NOMO-1 treated with dmso at 0.1 percent for 144 hours (cell line): ENCODE data around the gene SURF1.
"Not testable (repeated sequence)": the region's sequence is repeated elsewhere in the genome, so short reads cannot be mapped to it uniquely, and the experiment has no call there.

Source experiments
- DNase-seq: peaks from one replicate; lab custom pipeline; 2025; ENCODE audit not compliant: unreplicated experiment; lab: John Stamatoyannopoulos, UW

Gene SURF1

DNA sequence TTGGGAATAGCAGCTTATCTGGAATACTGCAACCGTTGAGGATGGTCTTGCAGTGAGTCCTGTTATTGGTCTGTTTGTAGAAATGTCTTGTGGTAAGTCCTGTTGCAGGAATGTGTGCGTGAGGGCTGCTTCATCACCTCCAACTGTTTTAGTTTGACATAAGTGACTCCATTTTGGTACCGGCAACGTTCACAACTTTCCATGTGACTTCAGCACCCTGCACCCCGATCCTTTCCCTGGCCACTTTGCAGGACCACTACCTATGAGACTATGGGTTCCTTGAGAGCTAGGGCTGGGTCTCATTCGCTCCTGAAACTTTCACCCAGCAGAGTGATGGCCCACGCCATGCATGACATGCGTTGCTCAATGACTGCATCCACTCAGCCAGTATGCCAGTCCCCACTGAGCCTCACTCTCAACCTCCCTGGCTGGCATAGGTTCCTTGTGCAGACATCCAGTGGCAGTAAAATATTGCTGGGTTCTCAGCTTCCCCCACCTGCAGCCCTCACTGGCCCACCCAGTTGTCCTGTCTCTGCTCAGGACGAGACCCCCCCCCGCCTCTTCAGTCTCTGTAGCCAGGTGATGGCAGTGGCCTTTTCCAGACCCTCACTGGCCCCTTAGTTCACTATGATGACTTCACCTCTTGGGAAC lies 28.3 kb downstream of the SURF1 start:
- no peak for DNase-seq

DNA sequence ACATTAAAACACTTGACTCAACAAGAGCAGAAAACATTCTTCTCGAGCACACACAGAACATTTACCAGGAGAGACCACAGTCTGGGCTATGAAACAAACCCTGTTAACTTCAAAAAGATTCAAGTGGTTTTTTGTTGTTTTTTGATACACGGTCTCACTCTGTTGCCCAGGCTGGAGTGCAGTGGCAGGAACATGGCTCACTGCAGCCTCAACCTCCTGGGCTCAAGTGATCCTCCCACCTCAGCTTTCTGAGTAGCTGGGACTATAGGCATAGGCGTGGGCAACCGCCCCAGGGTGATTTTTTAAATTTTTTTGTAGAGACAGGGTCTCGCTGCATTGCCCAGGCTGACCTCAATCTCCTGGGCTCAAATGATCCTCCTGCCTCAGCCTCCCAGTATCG lies 29.3 kb downstream of the SURF1 start:
- not testable (repeated sequence) for DNase-seq

DNA sequence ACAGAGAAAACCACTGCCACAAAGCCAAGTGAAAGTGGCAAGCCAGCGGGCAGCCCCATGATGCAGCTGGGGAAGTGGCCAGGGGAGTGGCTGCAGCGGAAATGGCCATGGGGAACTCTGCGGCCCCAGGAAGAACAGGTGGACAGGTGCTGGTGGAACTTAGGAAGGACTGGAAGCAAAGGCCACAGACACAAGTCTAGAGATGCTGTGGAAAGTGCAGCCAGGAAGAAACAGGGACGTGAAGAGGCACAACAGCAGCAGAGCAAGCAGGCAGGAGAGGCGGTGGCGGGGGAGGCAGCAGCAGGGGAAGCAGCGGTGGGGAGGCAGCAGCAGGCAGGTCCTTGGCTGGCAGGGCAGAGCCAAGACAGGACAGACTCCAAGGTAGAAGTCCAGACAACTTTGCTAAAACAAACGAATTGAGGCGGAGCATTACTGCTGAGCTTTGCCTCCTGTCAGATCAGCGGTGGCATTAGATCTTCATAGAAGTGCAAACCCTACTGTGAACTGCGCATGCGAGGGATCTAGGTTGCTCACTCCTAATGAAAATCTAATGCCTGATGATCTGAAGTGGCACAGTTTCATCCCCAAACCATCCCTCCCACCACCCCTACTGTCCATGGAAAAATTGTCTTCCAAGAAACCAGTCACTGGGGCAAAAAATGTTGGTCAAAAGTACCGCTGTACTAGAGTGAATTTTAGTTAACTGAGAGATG lies 32.1 kb downstream of the SURF1 start:
- no peak for DNase-seq

DNA sequence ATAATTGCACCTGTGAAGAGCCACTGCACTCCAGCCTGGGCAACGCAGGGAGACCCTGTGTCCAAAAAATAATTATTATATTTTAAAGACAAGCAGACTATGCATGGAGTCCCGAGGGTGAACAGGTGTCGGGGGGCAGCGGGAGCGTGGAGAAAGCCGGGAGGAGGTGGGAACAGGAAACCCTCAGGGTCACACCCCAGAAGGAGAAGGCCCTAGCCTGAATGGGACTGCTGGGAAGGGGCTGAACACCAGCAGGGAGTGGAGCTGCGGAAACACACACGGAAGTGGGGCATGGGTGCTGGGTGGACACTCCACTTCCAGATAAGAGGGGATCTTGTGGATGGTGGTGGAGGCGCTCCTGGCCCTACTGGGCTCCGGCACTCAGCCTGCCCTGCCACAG lies 33.1 kb downstream of the SURF1 start:
- no peak for DNase-seq

DNA sequence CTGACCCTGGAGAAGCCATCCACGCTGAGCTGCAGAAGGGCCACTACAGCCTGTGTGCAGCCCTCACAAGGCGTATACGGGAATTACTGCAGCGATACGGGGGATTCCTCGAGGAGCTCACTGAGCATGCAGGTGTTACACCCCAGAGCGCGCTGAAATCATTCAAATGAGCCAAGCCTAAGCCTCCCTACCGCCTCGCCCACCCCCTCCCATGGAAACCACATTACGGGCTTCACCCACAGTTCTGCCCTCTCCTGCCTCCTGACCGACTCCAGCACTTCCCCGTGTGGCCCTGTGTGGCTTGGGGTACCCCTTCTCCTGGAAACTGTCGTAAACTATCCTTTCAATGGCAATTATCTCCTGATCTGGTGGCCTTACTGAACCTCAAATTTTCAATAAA lies 33.6 kb downstream of the SURF1 start:
- no peak for DNase-seq

DNA sequence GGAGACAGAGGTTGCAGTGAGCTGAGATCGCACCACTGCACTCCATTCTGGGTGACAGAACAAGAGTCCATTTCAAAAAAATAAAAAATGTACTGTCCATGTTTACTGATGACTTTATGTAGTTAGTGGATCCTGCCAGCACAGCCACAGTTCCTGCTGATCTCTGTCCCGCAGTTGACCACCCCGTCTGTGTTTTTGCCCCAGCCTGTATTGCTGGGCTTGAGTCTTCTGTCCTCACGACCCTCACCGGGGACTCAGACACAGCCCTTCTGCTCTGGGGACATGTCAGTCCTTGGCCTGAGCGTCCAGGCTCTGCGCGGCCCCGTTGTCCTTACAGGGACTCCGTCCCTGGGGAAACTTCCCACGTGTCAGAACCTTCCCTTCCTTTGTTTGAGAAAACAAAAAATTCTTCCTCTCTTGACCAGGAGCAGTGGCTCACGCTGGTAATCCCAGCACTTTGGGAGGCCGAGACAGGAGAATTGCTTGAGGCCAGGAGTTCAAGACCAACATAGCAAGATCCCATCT lies 34.8 kb downstream of the SURF1 start:
- DNase-seq: no peak

DNA sequence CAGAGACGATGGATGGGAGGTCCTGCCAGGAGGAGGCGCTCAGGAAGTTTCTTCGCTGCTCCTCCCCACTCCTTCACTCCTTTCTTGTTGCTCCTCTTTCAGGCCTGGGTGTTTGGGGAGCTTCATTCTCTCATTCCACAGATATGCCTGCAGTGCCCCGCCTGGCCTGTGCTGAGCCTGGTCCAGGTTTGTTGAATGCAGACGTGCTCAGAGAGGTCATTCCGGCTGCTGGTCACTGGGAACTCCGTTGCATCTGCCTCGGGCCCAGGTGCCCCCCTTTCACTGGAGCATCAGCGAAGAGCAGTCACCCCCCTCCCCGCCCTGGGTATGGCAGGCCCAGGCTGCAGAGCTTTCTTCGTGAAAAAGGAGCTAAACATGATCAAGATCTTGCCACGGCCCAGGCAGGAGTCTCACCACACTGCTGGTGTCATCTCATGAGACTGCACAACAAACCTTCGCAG lies 35.8 kb downstream of the SURF1 start:
- no peak for DNase-seq

DNA sequence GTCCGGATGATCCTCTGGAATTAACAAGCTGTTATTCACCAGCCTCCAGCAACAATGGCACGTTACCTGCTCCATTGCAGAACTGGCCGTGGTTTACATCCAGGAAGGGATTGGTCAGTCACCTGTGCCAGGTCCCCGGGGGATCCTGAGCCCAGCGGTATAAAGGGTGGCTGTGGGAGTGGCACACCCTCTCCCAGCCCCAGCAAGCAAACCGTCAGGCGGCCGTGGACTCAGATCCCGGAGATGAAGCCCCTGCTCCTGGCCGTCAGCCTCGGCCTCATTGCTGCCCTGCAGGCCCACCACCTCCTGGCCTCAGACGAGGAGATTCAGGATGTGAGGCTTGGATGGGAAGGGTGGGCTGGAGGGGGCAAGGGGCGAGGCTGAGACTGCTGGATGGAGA lies 38.7 kb downstream of the SURF1 start:
- DNase-seq: not testable (repeated sequence)

DNA sequence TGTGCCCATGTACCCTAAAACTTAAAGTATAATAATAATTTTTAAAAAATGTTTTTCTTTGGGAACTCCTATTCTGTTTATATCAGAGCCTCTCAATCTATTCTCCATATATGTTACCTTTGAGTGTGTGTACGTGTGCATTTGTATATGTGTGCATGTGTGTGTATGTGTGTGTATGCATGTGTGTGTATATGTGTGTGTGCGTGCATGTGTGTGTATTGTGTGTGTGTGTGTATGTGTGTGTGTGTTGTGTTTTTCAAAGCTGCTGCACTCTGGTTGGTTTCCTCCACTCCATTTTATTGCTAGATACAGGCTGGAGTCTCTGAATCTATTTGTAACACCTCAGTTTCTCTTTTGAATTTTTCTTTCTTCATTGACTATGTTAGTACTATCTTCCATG lies 40.3 kb downstream of the SURF1 start:
- DNase-seq: no peak

DNA sequence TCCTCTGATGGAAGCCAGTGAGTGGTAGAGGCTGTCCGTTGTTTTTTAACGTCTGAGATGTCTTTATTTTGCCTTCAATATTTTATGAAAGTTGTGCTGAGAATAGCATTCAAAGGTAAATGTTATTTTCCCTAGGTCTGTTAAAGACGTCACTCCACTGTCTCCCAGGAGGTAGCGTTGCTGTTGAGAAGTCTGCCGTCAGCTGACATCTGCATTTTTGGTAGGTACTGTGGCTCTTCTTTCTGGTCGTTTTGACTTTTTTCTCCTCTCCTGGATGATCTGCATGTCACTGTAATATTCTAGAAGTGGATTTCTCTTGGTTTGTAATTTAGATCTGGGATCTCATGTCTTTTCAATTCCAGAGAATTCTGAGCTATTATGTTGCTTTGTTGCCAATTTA lies 46.7 kb downstream of the SURF1 start:
- DNase-seq: no peak

DNA sequence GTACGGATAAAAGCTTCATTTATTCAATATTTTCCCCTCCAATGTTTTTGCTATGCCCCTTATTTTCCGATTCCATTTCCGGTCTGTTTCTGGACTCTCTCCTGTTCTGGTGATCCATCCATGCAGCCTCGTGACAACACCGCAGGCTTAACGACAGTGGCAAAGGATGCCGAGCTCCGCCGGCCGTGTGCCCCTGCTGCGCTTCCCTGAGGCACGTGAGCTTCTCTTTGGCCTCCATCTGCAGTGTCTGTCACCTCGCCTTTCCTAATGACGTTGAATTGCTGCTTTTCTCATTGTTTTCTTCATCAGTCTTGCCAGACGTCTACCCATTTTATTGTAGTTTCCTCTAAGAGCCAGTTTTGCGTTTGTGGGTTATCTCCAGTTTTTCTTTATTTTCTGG lies 49.0 kb downstream of the SURF1 start:
- DNase-seq: no peak

DNA sequence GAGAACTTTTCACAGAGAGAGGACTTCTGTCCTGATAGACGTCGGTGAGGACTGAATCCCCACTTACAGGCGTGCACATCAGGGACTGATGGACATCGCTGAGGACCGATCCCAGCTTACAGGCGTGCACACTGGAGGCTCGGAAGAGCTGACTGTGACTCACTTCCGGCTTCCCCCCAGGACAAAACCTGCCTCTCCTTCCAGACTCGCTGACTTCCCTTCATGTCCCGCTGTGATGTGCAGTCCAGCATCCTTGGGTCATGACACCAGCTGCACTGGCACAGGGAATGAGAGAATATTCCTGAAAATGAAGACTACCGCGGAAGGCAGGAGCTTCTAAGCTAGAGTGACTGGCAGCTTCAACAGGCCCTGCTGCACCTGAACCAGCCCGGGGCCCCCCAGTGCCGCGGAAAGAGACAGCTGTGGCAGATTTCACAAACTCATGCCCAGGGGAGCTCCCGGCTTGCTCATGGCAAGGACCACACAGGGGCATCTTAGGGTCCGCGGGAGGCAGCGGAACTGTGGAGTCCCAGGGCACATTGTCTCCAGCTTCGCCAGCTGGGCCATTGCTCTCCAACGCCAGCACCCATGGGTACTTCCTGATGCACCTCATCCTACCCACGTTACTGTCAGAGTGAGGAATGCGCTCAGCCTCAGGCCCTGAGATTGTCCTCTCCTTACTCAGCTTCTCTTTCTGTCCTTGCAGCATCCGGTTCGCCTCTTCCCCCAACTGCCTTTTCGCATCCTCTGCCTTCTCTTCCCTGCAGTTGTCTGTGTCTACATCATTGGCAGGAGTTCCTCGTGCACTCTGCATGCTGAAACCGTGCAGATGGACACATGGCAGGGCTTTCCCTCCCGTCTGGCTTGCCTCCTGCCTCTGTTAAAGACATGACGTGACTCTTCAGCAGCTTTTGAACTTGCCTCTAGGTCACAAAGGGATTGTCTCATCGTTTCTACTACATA lies 49.8 kb downstream of the SURF1 start:
- no peak for DNase-seq

DNA sequence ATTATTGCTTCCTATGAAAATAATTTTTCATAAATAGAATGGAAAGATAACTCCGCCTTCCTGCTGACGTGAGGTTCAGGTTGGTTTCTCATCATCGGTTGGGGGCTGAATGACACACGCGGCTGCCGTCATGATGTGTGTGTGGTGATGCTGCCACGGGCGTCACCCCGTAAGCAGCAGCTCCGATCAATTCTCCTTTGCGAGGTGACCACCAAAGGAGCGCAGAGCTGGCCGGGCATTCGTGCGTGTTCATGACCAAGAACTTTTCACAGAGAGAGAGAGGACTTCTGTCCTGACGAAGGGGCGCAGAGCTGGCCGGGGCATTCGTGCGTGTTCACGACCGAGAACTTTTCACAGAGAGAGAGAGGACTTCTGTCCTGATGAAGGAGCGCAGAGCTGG lies 50.6 kb downstream of the SURF1 start:
- DNase-seq: no peak

DNA sequence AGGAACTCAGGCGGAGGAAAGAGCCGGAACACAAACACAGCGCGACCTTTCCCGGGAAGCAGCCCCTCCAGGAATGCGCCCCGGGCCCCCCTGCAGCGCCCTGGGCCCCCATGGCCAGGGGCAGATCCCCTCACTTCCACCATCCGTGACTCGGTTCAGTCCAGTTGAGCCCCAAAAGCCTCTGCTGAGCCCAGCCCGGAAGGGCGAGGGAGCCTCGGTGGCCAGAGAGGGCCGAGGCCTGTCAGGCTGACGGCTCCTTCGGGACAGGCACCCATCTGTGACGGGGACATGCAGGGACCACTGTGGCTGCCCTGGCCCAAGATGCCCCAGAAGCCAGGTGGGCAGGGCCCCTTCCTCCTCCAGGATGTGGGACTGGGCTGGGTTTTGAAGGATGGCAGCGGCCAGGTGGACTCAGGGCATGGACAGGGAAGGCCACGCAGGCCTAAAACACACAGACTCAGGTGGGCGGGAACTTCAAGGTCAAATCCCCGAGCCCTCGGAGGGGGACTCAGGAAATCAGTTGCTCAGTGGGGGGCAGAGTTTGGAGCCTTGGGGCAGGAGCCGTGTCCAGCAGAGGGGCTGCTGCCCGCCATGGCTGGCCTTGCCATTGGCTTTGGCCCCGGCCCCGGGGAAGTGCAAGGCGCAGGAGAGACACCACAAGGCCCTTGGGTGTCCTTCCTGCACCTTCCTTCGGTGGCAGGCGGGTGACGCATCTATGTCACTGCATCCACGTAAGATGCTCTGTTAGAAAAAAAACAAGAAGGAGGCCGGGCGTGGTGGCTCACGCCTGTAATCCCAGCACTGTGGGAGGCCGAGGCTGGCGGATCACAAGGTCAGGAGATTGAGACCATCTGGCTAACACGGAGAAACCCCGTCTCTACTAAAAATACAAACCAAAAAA lies 51.6 kb downstream of the SURF1 start:
- DNase-seq: no peak

DNA sequence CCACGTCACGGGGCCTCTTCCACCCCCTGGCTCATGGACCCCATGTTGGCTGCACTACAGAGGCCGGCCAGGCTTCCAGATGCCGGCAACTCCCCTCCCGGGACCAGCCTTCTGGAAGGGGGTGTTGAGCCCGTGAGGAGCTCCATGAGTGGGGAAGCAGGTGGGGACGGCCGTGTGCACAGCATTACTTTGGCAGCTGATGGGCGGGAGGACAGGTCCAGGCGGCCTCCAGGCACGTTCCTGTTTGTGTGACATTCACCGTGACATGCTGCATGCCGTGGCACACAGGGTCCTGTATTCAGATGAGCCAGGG lies 52.2 kb downstream of the SURF1 start:
- DNase-seq: no peak

DNA sequence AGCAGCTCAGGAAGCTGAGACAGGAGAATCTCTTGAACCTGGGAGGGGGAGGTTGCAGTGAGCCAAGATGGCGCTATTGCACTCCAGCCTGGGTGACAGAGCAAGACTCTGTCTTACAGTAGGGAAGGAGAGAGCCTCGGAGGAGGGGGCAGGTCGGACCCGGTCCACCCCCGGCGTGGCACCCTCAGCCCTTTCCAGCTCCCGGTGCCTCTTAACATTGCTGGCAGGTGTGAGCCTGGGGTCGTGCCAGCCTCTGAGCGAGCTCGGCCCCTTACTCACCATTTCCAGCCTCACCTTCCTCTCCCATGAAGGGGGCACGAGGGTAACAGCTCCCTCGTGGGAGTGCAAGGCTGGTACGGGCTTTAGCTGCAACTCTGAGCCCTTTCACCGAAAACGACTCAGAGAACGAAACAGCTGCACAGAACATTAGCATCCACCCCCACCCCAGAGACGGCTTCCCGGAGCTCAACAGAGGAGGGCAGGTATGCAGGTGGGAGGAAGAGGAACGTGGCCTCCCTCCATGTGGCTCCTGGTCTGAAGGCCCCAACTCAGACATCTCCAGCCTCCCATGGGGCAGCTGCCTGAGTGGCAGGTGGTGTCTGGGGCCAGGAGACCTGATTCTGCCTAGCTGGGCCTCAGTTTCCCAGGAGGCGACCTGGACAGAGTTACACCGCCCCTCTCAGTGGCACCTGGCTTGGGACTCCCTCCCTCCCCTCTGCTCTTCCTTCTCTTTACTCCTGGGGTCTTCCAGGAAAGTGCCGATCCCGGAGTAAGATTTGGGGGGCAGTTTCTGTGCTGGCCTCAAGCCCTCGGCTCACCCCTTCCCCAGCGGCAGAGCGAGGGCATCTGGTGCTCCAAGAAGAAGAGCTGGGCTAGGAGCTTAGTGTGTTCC lies 52.8 kb downstream of the SURF1 start:
- DNase-seq: no peak
